T-helper 1 cell treated with Interleukin-12 subunit alpha and Interleukin-12 subunit beta and Interleukin-4 antibody, amounts not matched to agents 30 μg/mL and 1 μg/mL, for 36 hours (primary cell): ENCODE results near the gene KRT33B.

Experiments used
- H3K27ac Mint-ChIP-seq: one replicate; pipeline ENCODE4 v1.8.0; 2021; ENCODE audit warnings: mild to moderate bottlenecking, mixed read lengths
- H3K27me3 Mint-ChIP-seq: one replicate; pipeline ENCODE4 v1.8.0; 2021; ENCODE audit warnings: low read depth, mixed read lengths
- H3K36me3 Mint-ChIP-seq: one replicate; pipeline ENCODE4 v1.8.0; 2021; ENCODE audit warnings: low read depth, mixed read lengths
- H3K4me1 Mint-ChIP-seq: one replicate; pipeline ENCODE4 v1.8.0; 2021; ENCODE audit warnings: low read depth, mixed read lengths
- H3K4me3 Mint-ChIP-seq: one replicate; pipeline ENCODE4 v1.8.0; 2021; ENCODE audit warnings: mild to moderate bottlenecking, moderate library complexity, mixed read lengths
- H3K9me3 Mint-ChIP-seq: one replicate; pipeline ENCODE4 v1.8.0; 2021; ENCODE audit warnings: mixed read lengths

The KRT33B gene

GRCh38 chr17:41369713-41370112 lies at the start of gene KRT33B:
Gene KRT33B (minus strand): TSS chr17:41369813. CDS start chr17:41369750, 63 bp downstream.
- Mint-ChIP-seq H3K27ac (no peak within 1 kb of the TSS), H3K36me3 (no peaks in the 10 kb centered on the region), H3K27me3 (peaks cover 8% of the 10 kb centered on the region), H3K4me1 (no peaks in the 10 kb centered on the region), H3K4me3 (no peak within 1 kb of the TSS), H3K9me3 (no peaks in the 10 kb centered on the region)

GRCh38 chr17:41418116-41418860 lies 48.7 kb upstream of the KRT33B start:
- Mint-ChIP-seq H3K36me3 (no peaks in the 10 kb centered on the region), H3K9me3 (no peaks in the 10 kb centered on the region), H3K27ac (no peak overlapping the region), H3K4me3 (no peak overlapping the region), H3K4me1 (no peaks in the 10 kb centered on the region), H3K27me3 (no peaks in the 10 kb centered on the region)

- Mint-ChIP-seq H3K9me3 (no peaks in the 10 kb centered on the region), H3K27ac (no peak overlapping the region), H3K27me3 (no peaks in the 10 kb centered on the region), H3K4me1 (no peaks in the 10 kb centered on the region), H3K36me3 (no peaks in the 10 kb centered on the region), H3K4me3 (no peak overlapping the region)
These were observed 48.0 kb upstream of the KRT33B start for GRCh38 chr17:41417576-41418015.

GRCh38 chr17:41417127-41417526 lies 47.5 kb upstream of the KRT33B start:
- H3K4me1 Mint-ChIP-seq, result no peaks in the 10 kb centered on the region
- H3K4me3 Mint-ChIP-seq, result no peak overlapping the region
- no peak overlapping the region for H3K27ac Mint-ChIP-seq
- no peaks in the 10 kb centered on the region for H3K36me3 Mint-ChIP-seq
- no peaks in the 10 kb centered on the region for H3K27me3 Mint-ChIP-seq
- no peaks in the 10 kb centered on the region for H3K9me3 Mint-ChIP-seq

GRCh38 chr17:41416479-41416878 lies 46.9 kb upstream of the KRT33B start:
- Mint-ChIP-seq H3K4me1 (no peaks in the 10 kb centered on the region), H3K9me3 (no peaks in the 10 kb centered on the region), H3K36me3 (no peaks in the 10 kb centered on the region), H3K27ac (no peak overlapping the region), H3K27me3 (no peaks in the 10 kb centered on the region), H3K4me3 (no peak overlapping the region)

- Mint-ChIP-seq H3K9me3 (no peaks in the 10 kb centered on the region), H3K27ac (no peak overlapping the region), H3K27me3 (no peaks in the 10 kb centered on the region), H3K4me3 (no peak overlapping the region), H3K4me1 (no peaks in the 10 kb centered on the region), H3K36me3 (no peaks in the 10 kb centered on the region)
These were observed 46.3 kb upstream of the KRT33B start for GRCh38 chr17:41415833-41416335.

GRCh38 chr17:41415411-41415810 lies 45.8 kb upstream of the KRT33B start:
- Mint-ChIP-seq H3K27me3 (no peaks in the 10 kb centered on the region), H3K36me3 (no peaks in the 10 kb centered on the region), H3K4me1 (no peaks in the 10 kb centered on the region), H3K27ac (no peak overlapping the region), H3K9me3 (no peaks in the 10 kb centered on the region), H3K4me3 (no peak overlapping the region)

GRCh38 chr17:41413982-41414381 lies 44.4 kb upstream of the KRT33B start:
- no peaks in the 10 kb centered on the region for H3K4me1 Mint-ChIP-seq

GRCh38 chr17:41413353-41413957 lies 43.8 kb upstream of the KRT33B start:
- H3K9me3 Mint-ChIP-seq, result no peaks in the 10 kb centered on the region
- H3K27ac Mint-ChIP-seq, result no peak overlapping the region
- H3K4me1 Mint-ChIP-seq, result no peaks in the 10 kb centered on the region
- no peaks in the 10 kb centered on the region for H3K36me3 Mint-ChIP-seq
- no peaks in the 10 kb centered on the region for H3K27me3 Mint-ChIP-seq
- no peak overlapping the region for H3K4me3 Mint-ChIP-seq

More at GRCh38 chr17:41413982-41414381, 44.4 kb upstream of the KRT33B start:
- Mint-ChIP-seq H3K27ac (no peak overlapping the region), H3K9me3 (no peaks in the 10 kb centered on the region), H3K36me3 (no peaks in the 10 kb centered on the region), H3K4me3 (no peak overlapping the region), H3K27me3 (no peaks in the 10 kb centered on the region)

- Mint-ChIP-seq H3K36me3 (no peaks in the 10 kb centered on the region), H3K4me3 (no peak overlapping the region), H3K4me1 (no peaks in the 10 kb centered on the region), H3K27ac (no peak overlapping the region), H3K27me3 (no peaks in the 10 kb centered on the region), H3K9me3 (no peaks in the 10 kb centered on the region)
These were observed 41.6 kb upstream of the KRT33B start for GRCh38 chr17:41411072-41411840.

- Mint-ChIP-seq H3K4me3 (no peak overlapping the region), H3K27me3 (no peaks in the 10 kb centered on the region), H3K9me3 (no peaks in the 10 kb centered on the region), H3K36me3 (no peaks in the 10 kb centered on the region), H3K4me1 (peaks cover 21% of the 10 kb centered on the region), H3K27ac (no peak overlapping the region)
These were observed 37.6 kb upstream of the KRT33B start for GRCh38 chr17:41407226-41407625.

- Mint-ChIP-seq H3K9me3 (no peaks in the 10 kb centered on the region), H3K4me3 (no peak overlapping the region), H3K27me3 (no peaks in the 10 kb centered on the region), H3K4me1 (peaks cover 22% of the 10 kb centered on the region), H3K36me3 (no peaks in the 10 kb centered on the region), H3K27ac (no peak overlapping the region)
These were observed 36.6 kb upstream of the KRT33B start for GRCh38 chr17:41406205-41406604.

- no peaks in the 10 kb centered on the region for H3K36me3 Mint-ChIP-seq
- no peaks in the 10 kb centered on the region for H3K9me3 Mint-ChIP-seq
- no peak overlapping the region for H3K27ac Mint-ChIP-seq
- H3K4me3 Mint-ChIP-seq, result no peak overlapping the region
- peaks cover 22% of the 10 kb centered on the region for H3K4me1 Mint-ChIP-seq
- no peaks in the 10 kb centered on the region for H3K27me3 Mint-ChIP-seq
These were observed 34.5 kb upstream of the KRT33B start for GRCh38 chr17:41404024-41404671.

- H3K27me3 Mint-ChIP-seq, result no peaks in the 10 kb centered on the region
- no peaks in the 10 kb centered on the region for H3K9me3 Mint-ChIP-seq
- H3K36me3 Mint-ChIP-seq, result no peaks in the 10 kb centered on the region
- H3K4me3 Mint-ChIP-seq, result no peak overlapping the region
- no peak overlapping the region for H3K27ac Mint-ChIP-seq
- H3K4me1 Mint-ChIP-seq, result peaks cover 22% of the 10 kb centered on the region
These were observed 33.9 kb upstream of the KRT33B start for GRCh38 chr17:41403404-41404023.
